K562 (cell line): Measurements from ENCODE around the gene PLK5. TPM values are rescaled to one million over a fixed set of nuclear protein-coding genes. Genes with fewer than 3 reads are reported as not detected.

ENCODE experiments used
- ATAC-seq: fragments of 200-7000 bp; cut with Tn5 transposase; 3 replicates; pipeline ENCODE4 v1.9.1; 2020; ENCODE audit warnings: moderate library complexity
- BruUV-seq: library from RNA; stranded (reverse); fragments of 400-500 nt; replicated peaks from 2 replicates; lab custom pipeline; 2021; lab: Mats Ljungman, UMichigan
- CTCF ChIA-PET: fragments of 300-600 bp; formaldehyde crosslinking; extraction: SDS; loops from one replicate; lab custom pipeline; 2021; ENCODE audit warnings: low intra/inter-chr PET ratio; lab: Yijun Ruan, JAX
- POLR2A ChIA-PET: fragments of 300-600, 350-650 bp; sonication (Branson Sonifier 250); formaldehyde crosslinking; extraction: SDS; loops from one replicate; lab custom pipeline; 2021; ENCODE audit warnings: antibody characterized with exemption, inconsistent platforms; lab: Yijun Ruan, JAX
- DNase-seq, 4 experiments: peaks; one replicate each; pipeline versions ENCODE4 v3.0.0 to v3.0.0-alpha.2; 2011 to 2018; ENCODE audit warnings: low spot score in 3 of 4, mixed read lengths in 3 of 4; ENCODE audit errors: extremely low read depth in 1 of 4
- FAIRE-seq: peaks from 2 replicates; lab custom pipeline; 2011; peaks lifted over from hg19 to GRCh38; lab: Jason Lieb, UNC
- H2AFZ ChIP-seq: 2 replicates; pipeline ENCODE4 v1.6.0; 2011; ENCODE audit warnings: low read depth, low read length, control low read depth, inconsistent platforms
- H3K27ac ChIP-seq: fragments of 200-600 bp; 3 replicates; pipeline ENCODE4 v1.8.0; 2011; ENCODE audit warnings: low read depth, mild to moderate bottlenecking, control low read depth, inconsistent platforms, low read length, moderate library complexity, mixed read lengths; ENCODE audit errors: extremely low read depth
- H3K27me3 ChIP-seq, 2 experiments: fragments of 300-600 bp in 1 of 2; 2 replicates in 1 of 2; 3 replicates in 1 of 2; pipeline versions ENCODE4 v1.6.0 to v1.8.0; 2011; ENCODE audit warnings: inconsistent platforms in 2 of 2, low read length in 2 of 2, mild to moderate bottlenecking in 1 of 2, mixed read lengths in 1 of 2, moderate library complexity in 1 of 2; ENCODE audit not compliant: control insufficient read depth in 2 of 2, insufficient read depth in 2 of 2
- H3K36me3 ChIP-seq: fragments of 300-600 bp; 3 replicates; pipeline ENCODE4 v1.8.0; 2011; ENCODE audit warnings: mild to moderate bottlenecking, low read length, inconsistent platforms; ENCODE audit not compliant: control insufficient read depth, insufficient read depth
- H3K4me1 ChIP-seq, 2 experiments: fragments of 200-600 bp in 1 of 2; replicated peaks in 1 of 2; 2 replicates in 1 of 2; 3 replicates in 1 of 2; pipeline versions ENCODE4 v1.5.1 to v1.8.0; 2011; ENCODE audit warnings: inconsistent platforms in 2 of 2, low read length in 2 of 2, mild to moderate bottlenecking in 1 of 2, mixed read lengths in 1 of 2, moderate library complexity in 1 of 2; ENCODE audit not compliant: control insufficient read depth in 2 of 2, insufficient read depth in 2 of 2
- H3K4me2 ChIP-seq: 2 replicates; pipeline ENCODE4 v1.6.1; 2011; ENCODE audit warnings: low read length, control low read depth, inconsistent platforms, mixed read lengths; ENCODE audit not compliant: insufficient read depth
- H3K4me3 ChIP-seq: fragments of 200-600 bp; sonication (generic), shearing (Covaris generic); 2 replicates; pipeline ENCODE4 v1.5.1; 2016; ENCODE audit warnings: control low read depth, inconsistent platforms
- H3K79me2 ChIP-seq: fragments of 200-600 bp; 3 replicates; pipeline ENCODE4 v1.8.0; 2011; ENCODE audit warnings: low read length, inconsistent platforms; ENCODE audit not compliant: control insufficient read depth, insufficient read depth
- H3K9ac ChIP-seq, 2 experiments: 2 replicates each; pipeline versions ENCODE4 v1.6.0 to v1.6.1; 2011; ENCODE audit warnings: low read depth in 2 of 2, low read length in 2 of 2, control low read depth in 1 of 2, inconsistent platforms in 1 of 2, mild to moderate bottlenecking in 1 of 2, mixed read lengths in 1 of 2; ENCODE audit not compliant: insufficient read depth in 1 of 2
- H3K9me1 ChIP-seq: one replicate; pipeline ENCODE4 v1.6.0; 2011; ENCODE audit warnings: inconsistent platforms, mild to moderate bottlenecking, low read length, moderate library complexity; ENCODE audit not compliant: control insufficient read depth, insufficient read depth
- H3K9me3 ChIP-seq: replicated peaks from 2 replicates; pipeline ENCODE4 v1.5.1; 2011; ENCODE audit warnings: low read depth, low read length, inconsistent platforms; ENCODE audit not compliant: control insufficient read depth, insufficient read depth
- H4K20me1 ChIP-seq: replicated peaks from 2 replicates; pipeline ENCODE4 v1.6.1; 2011; ENCODE audit warnings: low read length, inconsistent platforms, mixed read lengths; ENCODE audit not compliant: control insufficient read depth, insufficient read depth
- AFF4 ChIP-seq: sonication (generic); formaldehyde crosslinking; IDR thresholded peaks from 2 replicates; pipeline ENCODE4 v1.8.0; 2023; ENCODE audit warnings: mild to moderate bottlenecking, missing genetic modification reagents
- BRCA1 ChIP-seq, 2 experiments: fragments of 450-650 bp in 1 of 2; sonication (generic) in 1 of 2; formaldehyde crosslinking in 1 of 2; IDR thresholded peaks; 2 replicates each; pipeline versions ENCODE4 v1.5.0 to v1.6.1; 2017 to 2020; ENCODE audit warnings: mild to moderate bottlenecking in 1 of 2, missing genetic modification reagents in 1 of 2
- CC2D1A ChIP-seq: fragments of 450-650 bp; IDR thresholded peaks from 2 replicates; pipeline ENCODE4 v1.6.1; 2017; ENCODE audit warnings: mild to moderate bottlenecking
- CCNT2 ChIP-seq: IDR thresholded peaks from 2 replicates; pipeline ENCODE4 v1.6.1; 2011; ENCODE audit warnings: borderline replicate concordance, low read depth, mild to moderate bottlenecking, moderate library complexity, mixed read lengths, low read length; ENCODE audit not compliant: insufficient read length; ENCODE audit errors: extremely low read depth
- HDAC1 ChIP-seq, 2 experiments: fragments of 450-650 bp; IDR thresholded peaks; 2 replicates each; pipeline ENCODE4 v1.6.1; 2016 to 2017; ENCODE audit warnings: inconsistent platforms in 1 of 2, mild to moderate bottlenecking in 1 of 2, moderate library complexity in 1 of 2
- KDM5B ChIP-seq: fragments of 200-600 bp; sonication (generic); IDR thresholded peaks from 2 replicates; pipeline ENCODE4 v1.6.1; 2012; ENCODE audit warnings: low read depth, mild to moderate bottlenecking, moderate library complexity, low read length, control low read depth, inconsistent platforms; ENCODE audit not compliant: insufficient replicate concordance
- NR1H2 ChIP-seq: sonication (generic); formaldehyde crosslinking; IDR thresholded peaks from 2 replicates; pipeline ENCODE4 v1.4.0; 2020; ENCODE audit warnings: mild to moderate bottlenecking, missing genetic modification reagents
- ZNF146 ChIP-seq: IDR thresholded peaks from one replicate; pipeline ENCODE4 v1.6.1; 2018; ENCODE audit warnings: missing compliant biosample characterization; ENCODE audit not compliant: unreplicated experiment
- ZNF518B ChIP-seq: fragments of 250-450 bp; sonication (Bioruptor Pico); IDR thresholded peaks from 2 replicates; pipeline ENCODE4 v1.5.0; 2021; ENCODE audit warnings: mild to moderate bottlenecking, moderate library complexity
- WGBS: fragments of 100-300 bp; shearing (Covaris generic); methylation state at CpG from one replicate; pipeline ENCODE4 v1.1.6; 2016; ENCODE audit warnings: low coverage, mixed read lengths; ENCODE audit not compliant: insufficient coverage; ENCODE audit errors: missing lambda C conversion rate; 5-methylcytosine and 5-hydroxymethylcytosine counted together
- in situ Hi-C: fragments of 300-500 bp; cut with MboI; formaldehyde crosslinking; loops from 4 replicates; pipeline ENCODE4 v1.15.0; 2018; ENCODE audit warnings: inconsistent platforms, mixed read lengths
- intact Hi-C: fragments of 100-400 bp; cut with micrococcal nuclease; formaldehyde crosslinking; loops from 2 replicates; pipeline ENCODE4 v1.14.2; 2022
- polyA plus RNA-seq, 8 experiments: library from polyadenylated mRNA; depleted of rRNA in 4 of 8; stranded (reverse) in 5 of 8; unstranded in 3 of 8; fragments of >200 nt; fragmentation: Nextera tagmentation in 2 of 8; fragmentation: Illumina TruSeq in 1 of 8; extraction: Ambion mirVana in 2 of 8; extraction: Trizol in 1 of 8; gene quantifications; 2 replicates each; pipeline versions ENCODE4 v1.2.1 to v1.2.3, GENCODE V29; 2011 to 2014; ENCODE audit warnings: inconsistent platforms in 1 of 8, missing spikeins in 1 of 8
- total RNA-seq, 7 experiments: library from RNA; depleted of rRNA in 6 of 7; stranded (reverse); fragments of >200 nt in 6 of 7; fragmentation: Illumina TruSeq in 2 of 7; extraction: Trizol in 2 of 7; gene quantifications; 2 replicates each; pipeline versions ENCODE4 v1.2.1 to v1.2.3, GENCODE V29; 2011 to 2021; ENCODE audit warnings: low replicate concordance in 1 of 7

The PLK5 gene
- total and polyA plus RNA-seq, 9 of the 15 experiments (the other 6 are each of a cell fraction or from before 2014, with no cell fraction given), result 0.04 to 0.23 (median 0.11) TPM; not detected in 5

GRCh38 chr19:1492474-1493006 is 31.3 kb upstream of the PLK5 start (continued):
- no peak for TF ChIP-seq ZNF518B
- peak; percentile 38 for TF ChIP-seq KDM5B

GRCh38 chr19:1494115-1494815 is 29.6 kb upstream of the PLK5 start:
- FAIRE-seq, result no peak
- H3K27me3 ChIP-seq, result no peaks in the 10 kb centered on the region
- BruUV-seq, result TSS peak; percentile 8
- H3K4me3 ChIP-seq, result no peak overlapping the region
- WGBS, result 33% methylated on average over 14 of the region's 15 CpGs
- no peaks in the 10 kb centered on the region for H3K36me3 ChIP-seq
- H3K27ac ChIP-seq, result no peak overlapping the region; the same call in 2 of the 3 replicates
- no peaks in the 10 kb centered on the region for H3K9me1 ChIP-seq
- POLR2A ChIA-PET, result no interaction called here
- no peak for DNase-seq
- peaks cover 27% of the 10 kb centered on the region for H3K79me2 ChIP-seq
- peak overlapping the region in 1 of 2 experiments; percentile 75; a peak in 1 of 4 replicates for H3K9ac ChIP-seq
- CTCF ChIA-PET, result no interaction called here
- no peaks in the 10 kb centered on the region for H3K9me3 ChIP-seq
- in situ Hi-C loops, result no loop called here
- no peak for ATAC-seq
- no peak overlapping the region for H2AFZ ChIP-seq
- peaks cover 6% of the 10 kb centered on the region; the same call in 1 of the 2 replicates for H4K20me1 ChIP-seq
- peaks cover 26 to 88% of the 10 kb centered on the region in 2 experiments for H3K4me1 ChIP-seq
- no peak overlapping the region; the same call in 1 of the 2 replicates for H3K4me2 ChIP-seq
- intact Hi-C loops, result no loop called here
- TF ChIP-seq HDAC1 (IDR thresholded peaks at IDR 0.05) (no peak), NR1H2 (no peak), BRCA1 (IDR thresholded peaks at IDR 0.05) (no peak), BRCA1 (CRISPR knock-in tag; IDR thresholded peaks at IDR 0.05) (no peak), CCNT2 (no peak), AFF4 (CRISPR knock-in tag) (no peak), CC2D1A (no peak), ZNF146 (CRISPR knock-in tag) (no peak)
